Pancreas (tissue), 10 donors: ENCODE measurements around the gene AHRR. TPM values are rescaled to one million over a fixed set of nuclear protein-coding genes. Genes with fewer than 3 reads are reported as not detected.

Experiments used
- ATAC-seq, 4 donors: fragments of 200-7000 bp; cut with Tn5 transposase; one replicate each; pipeline versions ENCODE4 v1.8.0 to v1.9.1; 2020; ENCODE audit warnings: mild to moderate bottlenecking in 4 of 4, moderate library complexity in 4 of 4
- DNase-seq, 6 donors: peaks; one replicate each; pipeline ENCODE4 v3.0.0-alpha.2; 2020
- FAIRE-seq: peaks from 2 replicates; lab custom pipeline; 2012; peaks lifted over from hg19 to GRCh38; lab: Jason Lieb, UNC
- H3K27ac ChIP-seq, 4 donors: fragments of 200-600 bp; sonication (generic); 1 replicate in 3 of 4; 2 replicates in 1 of 4; pipeline versions ENCODE4 v1.5.0 to v1.8.0; 2020
- H3K27me3 ChIP-seq, 4 donors: fragments of 200-600 bp; one replicate each; pipeline ENCODE4 v1.8.0; 2021
- H3K36me3 ChIP-seq, 3 donors: fragments of 200-600 bp; sonication (generic) in 1 of 3; one replicate each; pipeline versions ENCODE4 v1.5.0 to v1.8.0; 2020 to 2021
- H3K4me1 ChIP-seq, 3 donors: fragments of 200-600 bp; one replicate each; pipeline ENCODE4 v1.8.0; 2021
- H3K4me3 ChIP-seq, 4 donors: fragments of 200-600 bp; sonication (generic) in 2 of 4; one replicate each; pipeline versions ENCODE4 v1.5.0 to v1.8.0; 2020 to 2021
- H3K9me3 ChIP-seq, 4 donors: fragments of 200-600 bp; one replicate each; pipeline ENCODE4 v1.8.0; 2021
- WGBS, 2 donors: extraction: QIAGEN DNeasy Blood & Tissue Kit; methylation state at CpG; one replicate each; pipeline ENCODE4 v1.1.7; 2013; 5-methylcytosine and 5-hydroxymethylcytosine counted together
- intact Hi-C, 3 donors: fragments of 100-400 bp; cut with DNase I; formaldehyde crosslinking; loops; one replicate each; pipeline versions ENCODE4 v1.11.1 to v1.14.2; 2022
- polyA plus RNA-seq, 2 donors: library from polyadenylated mRNA; stranded (reverse); fragments of 200-250 nt; gene quantifications; one replicate each; pipeline ENCODE4 v1.2.3, GENCODE V29; 2013
- total RNA-seq, 6 donors: library from RNA; stranded (reverse); fragmentation: NEBNext Ultra II Directional in 4 of 6; extraction: Animal tissue kit (Norgen Biotek cat#: 25700) in 4 of 6; gene quantifications; one replicate each; pipeline versions ENCODE4 v1.2.1 to v1.2.4, GENCODE V29; 2021 to 2023
- TF ChIP-seq, protein P1 (sequence below), 4 donors: fragments of 200-600 bp; sonication (generic) in 3 of 4; IDR thresholded peaks; one replicate each; pipeline versions ENCODE4 v1.5.0 to v1.8.0; 2021; ENCODE audit warnings: antibody characterized with exemption in 4 of 4
- donor health status: healthy with polysubstance abuse.
- donor health status: DM: no; HTN: no; CAD: no; lungs with moderate emphysema.
- donor health status: DM: no; HTN: no; CAD: no.
- donor health status: control.
- donor health status: control.
- donor health status: Bipolar disorder and iron deficiency.
- donor health status: DM: yes; HTN: yes; CAD: no.
- donor health status: DM: no; HTN: no; CAD: no.
- donor health status: DM: no; HTN: no; CAD: no.
- donor health status: DM: yes; HTN: yes; CAD: no.

The AHRR gene
- total and polyA plus RNA-seq, 8 donors = 0.34 to 1.7 (median 0.69) TPM

DNA sequence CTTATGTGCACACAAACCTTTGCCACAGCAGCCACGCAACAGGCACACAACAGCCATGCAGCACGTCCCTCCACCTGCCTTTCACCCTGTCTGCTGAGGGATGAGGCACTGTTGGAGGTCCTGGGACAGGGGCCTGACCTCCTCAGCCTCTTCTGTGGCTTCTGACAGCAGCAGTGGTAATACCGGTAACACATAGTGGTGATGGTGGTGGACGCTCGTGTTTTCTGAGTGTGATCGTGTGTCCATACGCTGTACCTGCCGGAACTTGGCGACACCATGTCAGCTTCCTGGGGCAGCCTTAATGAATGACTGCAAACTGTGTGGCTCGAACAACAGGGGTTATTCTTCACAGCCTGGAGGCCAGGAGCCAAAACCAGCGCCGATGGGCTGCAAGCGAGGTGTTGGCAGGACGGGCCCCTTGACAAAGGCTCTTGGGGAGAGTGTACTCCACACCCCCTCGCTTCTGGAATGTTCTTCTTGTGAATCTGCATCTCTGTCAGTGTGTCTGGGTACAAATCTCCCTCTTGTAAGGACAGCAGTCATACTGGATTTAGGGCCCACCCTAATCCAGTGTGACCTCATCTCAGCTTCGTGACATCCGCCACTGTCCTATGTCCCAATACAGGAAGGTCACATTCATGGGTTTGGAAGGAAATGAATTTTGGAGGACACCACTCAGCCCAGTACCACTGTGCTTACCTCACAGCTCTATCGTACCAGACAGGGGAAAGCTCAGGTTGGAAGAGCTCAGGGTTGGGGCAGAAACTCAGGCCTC is 66.2 kb downstream of the AHRR start:
- no peaks in the 10 kb centered on the region for H3K9me3 ChIP-seq
- no peaks in the 10 kb centered on the region for H3K4me1 ChIP-seq
- H3K36me3 ChIP-seq = no peaks in the 10 kb centered on the region
- TF ChIP-seq, protein P1, sequence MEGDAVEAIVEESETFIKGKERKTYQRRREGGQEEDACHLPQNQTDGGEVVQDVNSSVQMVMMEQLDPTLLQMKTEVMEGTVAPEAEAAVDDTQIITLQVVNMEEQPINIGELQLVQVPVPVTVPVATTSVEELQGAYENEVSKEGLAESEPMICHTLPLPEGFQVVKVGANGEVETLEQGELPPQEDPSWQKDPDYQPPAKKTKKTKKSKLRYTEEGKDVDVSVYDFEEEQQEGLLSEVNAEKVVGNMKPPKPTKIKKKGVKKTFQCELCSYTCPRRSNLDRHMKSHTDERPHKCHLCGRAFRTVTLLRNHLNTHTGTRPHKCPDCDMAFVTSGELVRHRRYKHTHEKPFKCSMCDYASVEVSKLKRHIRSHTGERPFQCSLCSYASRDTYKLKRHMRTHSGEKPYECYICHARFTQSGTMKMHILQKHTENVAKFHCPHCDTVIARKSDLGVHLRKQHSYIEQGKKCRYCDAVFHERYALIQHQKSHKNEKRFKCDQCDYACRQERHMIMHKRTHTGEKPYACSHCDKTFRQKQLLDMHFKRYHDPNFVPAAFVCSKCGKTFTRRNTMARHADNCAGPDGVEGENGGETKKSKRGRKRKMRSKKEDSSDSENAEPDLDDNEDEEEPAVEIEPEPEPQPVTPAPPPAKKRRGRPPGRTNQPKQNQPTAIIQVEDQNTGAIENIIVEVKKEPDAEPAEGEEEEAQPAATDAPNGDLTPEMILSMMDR (IDR thresholded peaks at IDR 0.05) = no peak
- 72 to 82% methylated on average over 18 of the region's 18 CpGs for WGBS, 2 donors
- ATAC-seq = no peak
- no peak for FAIRE-seq
- DNase-seq = peak in 2 of 6 donors; percentile 3 to 30
- no peak overlapping the region for H3K4me3 ChIP-seq
- intact Hi-C loops = no loop called here
- no peak overlapping the region for H3K27ac ChIP-seq
- no peaks in the 10 kb centered on the region for H3K27me3 ChIP-seq

DNA sequence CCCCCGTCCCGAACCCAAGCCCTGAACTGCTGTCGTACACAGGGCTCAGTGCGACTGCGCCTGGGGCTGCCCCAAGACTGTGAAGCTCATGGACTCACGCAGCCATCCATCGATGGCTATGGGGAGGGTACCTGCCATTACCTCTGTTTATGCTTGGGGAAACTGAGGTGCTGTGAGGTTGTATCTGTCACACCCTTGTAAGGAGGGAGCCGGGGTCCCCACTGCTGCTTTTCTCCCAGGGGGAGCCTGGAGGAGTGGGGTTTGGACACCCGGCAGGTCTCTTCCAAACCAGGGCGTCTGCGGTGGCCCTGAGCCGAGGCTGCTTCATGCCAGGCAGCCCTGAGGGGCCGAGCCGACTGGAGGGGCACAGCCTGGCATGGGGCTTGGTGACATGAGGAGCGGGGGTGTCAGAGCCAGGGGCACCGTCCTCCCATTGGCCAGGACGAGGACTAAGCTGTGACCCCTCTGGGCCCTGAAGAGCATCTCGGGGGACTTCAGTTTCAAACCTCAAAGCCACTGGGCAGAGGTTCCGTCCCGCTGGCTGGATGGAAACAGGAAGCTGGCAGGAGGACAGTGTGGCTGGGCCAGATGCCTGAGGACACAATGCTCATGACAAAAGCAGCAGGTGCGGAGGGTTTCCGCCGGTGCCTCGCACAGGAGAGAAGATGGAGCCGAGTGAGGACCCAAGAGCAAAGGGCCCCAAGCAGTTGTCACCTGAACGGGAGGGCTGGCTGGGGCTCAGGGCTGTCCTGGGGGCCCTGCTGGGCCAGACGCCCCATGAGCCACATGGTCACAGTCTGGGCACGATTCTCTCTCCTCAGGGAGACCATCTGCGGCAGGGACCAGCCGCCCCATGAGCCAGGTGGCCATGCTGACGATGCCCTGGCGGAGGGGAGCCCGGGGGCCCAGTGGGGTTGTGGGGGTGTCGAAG is 67.0 kb downstream of the AHRR start:
- H3K4me1 ChIP-seq = no peaks in the 10 kb centered on the region
- no peak for ATAC-seq
- no peaks in the 10 kb centered on the region for H3K36me3 ChIP-seq
- DNase-seq = peak in 2 of 6 donors; percentile 4 to 46
- FAIRE-seq = no peak
- H3K4me3 ChIP-seq = no peak overlapping the region
- no peaks in the 10 kb centered on the region for H3K9me3 ChIP-seq
- no peaks in the 10 kb centered on the region for H3K27me3 ChIP-seq
- intact Hi-C loops = no loop called here
- TF ChIP-seq, protein P1 (IDR thresholded peaks at IDR 0.05) = no peak
- no peak overlapping the region for H3K27ac ChIP-seq
- WGBS, 2 donors = 67 to 79% methylated on average over 34 of the region's 34 CpGs

DNA sequence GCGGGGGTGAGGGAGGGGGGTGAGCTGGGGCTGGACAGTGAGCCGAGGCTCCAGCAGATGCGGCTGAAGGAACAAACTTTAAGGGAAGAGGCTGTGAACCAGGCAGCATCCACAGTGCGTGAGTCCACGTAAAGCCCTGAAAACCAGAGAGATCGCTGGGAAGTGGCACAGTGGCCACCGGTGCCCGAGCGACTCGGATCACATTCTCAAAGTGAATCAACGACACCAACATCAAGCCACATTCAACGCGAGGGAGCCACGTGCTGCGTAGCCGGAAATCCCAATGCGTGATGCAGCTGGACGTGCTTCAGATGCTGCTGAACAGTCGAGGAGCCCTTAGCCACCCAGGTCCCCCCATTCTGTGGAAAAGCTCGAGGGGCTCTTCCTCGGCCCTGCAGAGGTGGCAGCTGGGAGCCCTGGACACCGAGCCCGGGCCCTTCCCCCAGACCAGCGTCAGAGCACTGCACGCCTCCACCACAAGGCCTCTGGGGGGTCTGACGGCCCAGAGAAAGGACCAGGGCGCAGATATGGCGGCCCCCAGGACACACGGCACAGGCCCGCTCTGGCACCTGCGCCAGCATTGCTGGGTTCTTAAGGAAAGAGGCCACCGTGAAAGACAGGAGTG is 67.8 kb downstream of the AHRR start:
- DNase-seq (peak in 2 of 6 donors; percentile 2 to 35), FAIRE-seq (no peak), ATAC-seq (no peak)
- Histone ChIP-seq H3K4me1 (no peaks in the 10 kb centered on the region), H3K36me3 (no peaks in the 10 kb centered on the region), H3K9me3 (no peaks in the 10 kb centered on the region), H3K4me3 (no peak overlapping the region), H3K27ac (no peak overlapping the region), H3K27me3 (no peaks in the 10 kb centered on the region)
- 72 to 81% methylated on average over 32 of the region's 32 CpGs for WGBS, 2 donors
- TF ChIP-seq, protein P1 (IDR thresholded peaks at IDR 0.05) = no peak
- intact Hi-C loops = no loop called here

DNA sequence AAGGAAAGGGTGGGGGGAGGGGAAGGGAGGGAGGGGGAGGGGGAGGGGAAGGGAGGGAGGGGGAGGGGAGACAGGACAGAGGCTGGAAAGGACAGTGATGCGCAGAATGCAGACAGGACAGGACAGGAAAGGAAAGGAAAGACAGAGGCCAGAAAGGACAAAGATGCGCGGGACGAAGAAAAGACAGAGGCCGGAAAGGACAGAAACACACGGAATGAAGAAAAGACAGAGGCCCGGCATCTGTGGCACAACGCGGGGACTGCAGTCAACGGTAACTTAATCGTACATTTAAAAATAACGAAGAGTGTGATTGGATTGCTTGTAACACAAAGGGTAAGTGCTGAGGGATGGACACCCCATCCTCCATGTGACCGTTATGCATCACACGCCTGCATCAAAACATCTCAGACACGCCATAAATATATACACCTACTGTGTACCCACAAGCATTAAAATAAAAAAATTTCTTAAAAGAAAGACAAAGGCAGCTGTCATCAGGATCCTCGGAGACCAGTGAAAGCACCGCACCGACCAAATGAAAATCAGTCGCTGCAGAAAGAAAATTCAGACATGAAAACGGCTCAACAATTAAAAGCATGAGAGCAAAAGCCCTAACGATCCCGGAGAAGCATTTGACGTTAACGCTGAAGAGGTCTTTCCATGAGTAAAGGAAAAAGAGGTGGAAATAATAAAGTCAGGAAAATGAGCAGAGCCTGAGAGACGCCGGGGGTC is 68.5 kb downstream of the AHRR start:
- FAIRE-seq (no peak), ATAC-seq (no peak), DNase-seq (peak in 1 of 6 donors; percentile 0)
- Histone ChIP-seq H3K4me1 (no peaks in the 10 kb centered on the region), H3K9me3 (no peaks in the 10 kb centered on the region), H3K36me3 (no peaks in the 10 kb centered on the region), H3K27me3 (no peaks in the 10 kb centered on the region), H3K27ac (no peak overlapping the region), H3K4me3 (no peak overlapping the region)
- TF ChIP-seq, protein P1 (IDR thresholded peaks at IDR 0.05) = no peak
- WGBS, 2 donors = 69 to 77% methylated on average over 26 of the region's 26 CpGs
- intact Hi-C loops = no loop called here
